ENCODE data around the gene FSTL3.
"Not testable (repeated sequence)": the region's sequence is repeated elsewhere in the genome, so short reads cannot be mapped to it uniquely, and the experiment has no call there.

The FSTL3 gene

GRCh38 chr19:664913-665443 lies 11.2 kb upstream of the FSTL3 start:
- H3K4me3 Mint-ChIP-seq = no peak overlapping the region
- H3K9me3 Mint-ChIP-seq = no peaks in the 10 kb centered on the region
- H3K4me1 Mint-ChIP-seq (ENCODE audit: low read depth) = peaks cover 26% of the 10 kb centered on the region
- H3K27ac Mint-ChIP-seq = no peak overlapping the region
- H3K36me3 Mint-ChIP-seq (ENCODE audit: low read depth) = peaks cover 17% of the 10 kb centered on the region
- H3K27me3 Mint-ChIP-seq = peaks cover 7% of the 10 kb centered on the region

- H3K4me1 Mint-ChIP-seq (ENCODE audit: low read depth) = peaks cover 14% of the 10 kb centered on the region
- H3K36me3 Mint-ChIP-seq (ENCODE audit: low read depth); H3K9me3 Mint-ChIP-seq; H3K4me3 Mint-ChIP-seq; H3K27me3 Mint-ChIP-seq; H3K27ac Mint-ChIP-seq: not testable (repeated sequence)
Measured at GRCh38 chr19:666985-667573, 9.1 kb upstream of the FSTL3 start.

GRCh38 chr19:668675-669434 lies 7.3 kb upstream of the FSTL3 start:
- H3K9me3 Mint-ChIP-seq; H3K27me3 Mint-ChIP-seq; H3K4me3 Mint-ChIP-seq; H3K4me1 Mint-ChIP-seq (ENCODE audit: low read depth); H3K27ac Mint-ChIP-seq; H3K36me3 Mint-ChIP-seq (ENCODE audit: low read depth): not testable (repeated sequence)

- no peaks in the 10 kb centered on the region for H3K36me3 Mint-ChIP-seq (ENCODE audit: low read depth)
- no peaks in the 10 kb centered on the region for H3K9me3 Mint-ChIP-seq
- peaks cover 14% of the 10 kb centered on the region for H3K27me3 Mint-ChIP-seq
- H3K27ac Mint-ChIP-seq = no peak overlapping the region
- H3K4me1 Mint-ChIP-seq (ENCODE audit: low read depth) = peaks cover 5% of the 10 kb centered on the region
- no peak overlapping the region for H3K4me3 Mint-ChIP-seq
Measured at GRCh38 chr19:670609-671075, 5.5 kb upstream of the FSTL3 start.

- H3K27ac Mint-ChIP-seq = no peak overlapping the region
- peaks cover 8% of the 10 kb centered on the region for H3K4me1 Mint-ChIP-seq (ENCODE audit: low read depth)
- H3K4me3 Mint-ChIP-seq = no peak overlapping the region
- H3K9me3 Mint-ChIP-seq = no peaks in the 10 kb centered on the region
- peaks cover 7% of the 10 kb centered on the region for H3K27me3 Mint-ChIP-seq
- H3K36me3 Mint-ChIP-seq (ENCODE audit: low read depth) = no peaks in the 10 kb centered on the region
Measured at GRCh38 chr19:674282-675151, 1.7 kb upstream of the FSTL3 start.

- Mint-ChIP-seq H3K9me3 (no peaks in the 10 kb centered on the region), H3K36me3 (ENCODE audit: low read depth) (no peaks in the 10 kb centered on the region), H3K4me1 (ENCODE audit: low read depth) (peaks cover 11% of the 10 kb centered on the region), H3K4me3 (no peak overlapping the region), H3K27me3 (peaks cover 7% of the 10 kb centered on the region), H3K27ac (no peak overlapping the region)
Measured at GRCh38 chr19:676007-676338, 219 bp upstream of the FSTL3 start.

GRCh38 chr19:677201-677600 lies 1.0 kb downstream of the FSTL3 start:
- no peak overlapping the region for H3K4me3 Mint-ChIP-seq
- peaks cover 11% of the 10 kb centered on the region for H3K4me1 Mint-ChIP-seq (ENCODE audit: low read depth)

GRCh38 chr19:677601-678436 lies 1.6 kb downstream of the FSTL3 start:
- H3K27ac Mint-ChIP-seq = no peak overlapping the region
- peaks cover 11% of the 10 kb centered on the region for H3K4me1 Mint-ChIP-seq (ENCODE audit: low read depth)
- no peaks in the 10 kb centered on the region for H3K9me3 Mint-ChIP-seq
- H3K36me3 Mint-ChIP-seq (ENCODE audit: low read depth) = no peaks in the 10 kb centered on the region
- H3K27me3 Mint-ChIP-seq = peaks cover 7% of the 10 kb centered on the region
- H3K4me3 Mint-ChIP-seq = peak overlapping the region; percentile 7

More at GRCh38 chr19:677201-677600, 1.0 kb downstream of the FSTL3 start:
- Mint-ChIP-seq H3K27ac (no peak overlapping the region), H3K9me3 (no peaks in the 10 kb centered on the region), H3K36me3 (ENCODE audit: low read depth) (no peaks in the 10 kb centered on the region), H3K27me3 (peaks cover 7% of the 10 kb centered on the region)

- H3K36me3 Mint-ChIP-seq (ENCODE audit: low read depth) = no peaks in the 10 kb centered on the region
- no peaks in the 10 kb centered on the region for H3K9me3 Mint-ChIP-seq
- peaks cover 11% of the 10 kb centered on the region for H3K4me1 Mint-ChIP-seq (ENCODE audit: low read depth)
- peak overlapping the region; percentile 73 for H3K4me3 Mint-ChIP-seq
- peaks cover 7% of the 10 kb centered on the region for H3K27me3 Mint-ChIP-seq
- H3K27ac Mint-ChIP-seq = no peak overlapping the region
Measured at GRCh38 chr19:678791-679388, 2.7 kb downstream of the FSTL3 start.

- H3K4me1 Mint-ChIP-seq (ENCODE audit: low read depth) = peaks cover 11% of the 10 kb centered on the region
- peak overlapping the region; percentile 52 for H3K27ac Mint-ChIP-seq
Measured at GRCh38 chr19:679418-680286, 3.5 kb downstream of the FSTL3 start.

GRCh38 chr19:680287-681028 lies 4.3 kb downstream of the FSTL3 start:
- Mint-ChIP-seq H3K36me3 (ENCODE audit: low read depth) (no peaks in the 10 kb centered on the region), H3K4me3 (peak overlapping the region; percentile 88), H3K9me3 (no peaks in the 10 kb centered on the region), H3K4me1 (ENCODE audit: low read depth) (peaks cover 6% of the 10 kb centered on the region), H3K27ac (peak overlapping the region; percentile 99), H3K27me3 (peaks cover 1% of the 10 kb centered on the region)

More at GRCh38 chr19:679418-680286, 3.5 kb downstream of the FSTL3 start:
- Mint-ChIP-seq H3K36me3 (ENCODE audit: low read depth) (no peaks in the 10 kb centered on the region), H3K4me3 (peak overlapping the region; percentile 73), H3K27me3 (peaks cover 7% of the 10 kb centered on the region), H3K9me3 (no peaks in the 10 kb centered on the region)

- Mint-ChIP-seq H3K36me3 (ENCODE audit: low read depth) (no peaks in the 10 kb centered on the region), H3K9me3 (no peaks in the 10 kb centered on the region), H3K27me3 (no peaks in the 10 kb centered on the region), H3K27ac (peak overlapping the region; percentile 99), H3K4me1 (ENCODE audit: low read depth) (peaks cover 5% of the 10 kb centered on the region), H3K4me3 (peak overlapping the region; percentile 88)
Measured at GRCh38 chr19:681029-682019, 5.1 kb downstream of the FSTL3 start.

Data from stimulated activated naive CD8-positive, alpha-beta T cell treated with anti-CD3 and anti-CD28 coated beads, Interleukin-15, Interleukin-2, amounts not matched to agents 100 ng/mL and 50 ng/mL, for 24 hours (primary cell).